Measurements from ENCODE around the gene BTBD16. TPM values are rescaled to one million over a fixed set of nuclear protein-coding genes. Genes with fewer than 3 reads are reported as not detected.

The BTBD16 gene
- total RNA-seq, 1 experiment from 2014 or later = 0.82 TPM

GRCh38 chr10:122301811-122302115, 30.7 kb downstream of the BTBD16 start:
- Histone ChIP-seq H3K36me3 (ENCODE audit: control insufficient read depth, insufficient read depth, low read length) (no peaks in the 10 kb centered on the region), H3K4me3 (ENCODE audit: low read depth in 2 of 2, low read length in 2 of 2) (no peak overlapping the region), H3K4me1 (ENCODE audit: control insufficient read depth, insufficient read depth, low read length) (peaks cover 23% of the 10 kb centered on the region), H3K27me3 (ENCODE audit: control insufficient read depth, insufficient read depth, low read length) (no peaks in the 10 kb centered on the region), H3K27ac (ENCODE audit: low read length) (peak overlapping the region; percentile 74), H3K9me3 (ENCODE audit: control insufficient read depth, insufficient read depth, low read depth, low read length) (no peaks in the 10 kb centered on the region; the same call in 1 of the 2 replicates)
- CTCF ChIA-PET = no interaction called here
- no peak for TF ChIP-seq POLR2AphosphoS5 (IDR thresholded peaks at IDR 0.05; ENCODE audit: low read depth, low read length)
- TF ChIP-seq REST (IDR thresholded peaks at IDR 0.05; ENCODE audit: insufficient read depth in 1 of 2, low read depth in 2 of 2, low read length in 1 of 2) = no peak
- TF ChIP-seq CTCF (IDR thresholded peaks at IDR 0.05) = no peak
- TF ChIP-seq TCF7L2 (IDR thresholded peaks at IDR 0.05; ENCODE audit: low read depth, low read length) = no peak
- TF ChIP-seq SIN3A (IDR thresholded peaks at IDR 0.05; ENCODE audit: borderline replicate concordance, insufficient read depth, low read depth, low read length) = no peak
- BruUV-seq (replicated peaks) = no TSS peak
- ATAC-seq = no peak
- intact Hi-C loops (cut with micrococcal nuclease; ENCODE audit: unreplicated experiment) = loop anchor here (2.0 kb wide), 1 partner anchor 73 kb away; the partner anchor contains the start of gene PLEKHA1
- POLR2A ChIA-PET = no interaction called here
- in situ Hi-C loops (cut with HindIII; ENCODE audit: low pct_unique_long_range_greater_than_20kb, low sequenced_read_pairs) = no loop called here
- DNase-seq (ENCODE audit: low read depth, low spot score) = no peak

- TF ChIP-seq TCF7L2 (IDR thresholded peaks at IDR 0.05; ENCODE audit: low read depth, low read length) (no peak), CTCF (IDR thresholded peaks at IDR 0.05) (no peak), REST (IDR thresholded peaks at IDR 0.05; ENCODE audit: insufficient read depth in 1 of 2, low read depth in 2 of 2, low read length in 1 of 2) (no peak)
- no peaks in the 10 kb centered on the region; the same call in 1 of the 2 replicates for H3K9me3 ChIP-seq (ENCODE audit: control insufficient read depth, insufficient read depth, low read depth, low read length)
- ATAC-seq (no peak), DNase-seq (ENCODE audit: low read depth, low spot score) (no peak)
- no peak overlapping the region for H3K4me3 ChIP-seq (ENCODE audit: low read depth in 2 of 2, low read length in 2 of 2)
- H3K27me3 ChIP-seq (ENCODE audit: control insufficient read depth, insufficient read depth, low read length) = no peaks in the 10 kb centered on the region
- ChIA-PET POLR2A (no interaction called here), CTCF (no interaction called here)
- no peaks in the 10 kb centered on the region for H3K36me3 ChIP-seq (ENCODE audit: control insufficient read depth, insufficient read depth, low read length)
- H3K27ac ChIP-seq (ENCODE audit: low read length) = peak overlapping the region; percentile 74; the same call in 1 of the 2 replicates
- intact Hi-C loops (cut with micrococcal nuclease; ENCODE audit: unreplicated experiment) = loop anchor here (2.0 kb wide), 1 partner anchor 72 kb away; the partner anchor contains the start of gene PLEKHA1
- in situ Hi-C loops (cut with HindIII; ENCODE audit: low pct_unique_long_range_greater_than_20kb, low sequenced_read_pairs) = no loop called here
- H3K4me1 ChIP-seq (ENCODE audit: control insufficient read depth, insufficient read depth, low read length) = peaks cover 28% of the 10 kb centered on the region
- no TSS peak for BruUV-seq (replicated peaks)
Observed at GRCh38 chr10:122302315-122302714, 31.2 kb downstream of the BTBD16 start.

Data from Panc1 (cell line).